Uterus (tissue), 2 donors: ENCODE measurements around the gene PLEKHG3.

Experiments
- POLR2A ChIP-seq, 2 donors: fragments of 450-650 bp; IDR thresholded peaks; one replicate each; pipeline ENCODE4 v1.6.1; 2016; ENCODE audit warnings: antibody characterized with exemption in 2 of 2, mild to moderate bottlenecking in 1 of 2, moderate library complexity in 1 of 2
- TF ChIP-seq, protein P1 (sequence below), 4 experiments: fragments of 200-600 bp in 2 of 4; fragments of 450-650 bp in 2 of 4; sonication (generic) in 2 of 4; IDR thresholded peaks; one replicate each; pipeline ENCODE4 v1.5.1; 2016 to 2019; ENCODE audit warnings: antibody characterized with exemption in 4 of 4, mild to moderate bottlenecking in 2 of 4, moderate library complexity in 1 of 4

DNA sequence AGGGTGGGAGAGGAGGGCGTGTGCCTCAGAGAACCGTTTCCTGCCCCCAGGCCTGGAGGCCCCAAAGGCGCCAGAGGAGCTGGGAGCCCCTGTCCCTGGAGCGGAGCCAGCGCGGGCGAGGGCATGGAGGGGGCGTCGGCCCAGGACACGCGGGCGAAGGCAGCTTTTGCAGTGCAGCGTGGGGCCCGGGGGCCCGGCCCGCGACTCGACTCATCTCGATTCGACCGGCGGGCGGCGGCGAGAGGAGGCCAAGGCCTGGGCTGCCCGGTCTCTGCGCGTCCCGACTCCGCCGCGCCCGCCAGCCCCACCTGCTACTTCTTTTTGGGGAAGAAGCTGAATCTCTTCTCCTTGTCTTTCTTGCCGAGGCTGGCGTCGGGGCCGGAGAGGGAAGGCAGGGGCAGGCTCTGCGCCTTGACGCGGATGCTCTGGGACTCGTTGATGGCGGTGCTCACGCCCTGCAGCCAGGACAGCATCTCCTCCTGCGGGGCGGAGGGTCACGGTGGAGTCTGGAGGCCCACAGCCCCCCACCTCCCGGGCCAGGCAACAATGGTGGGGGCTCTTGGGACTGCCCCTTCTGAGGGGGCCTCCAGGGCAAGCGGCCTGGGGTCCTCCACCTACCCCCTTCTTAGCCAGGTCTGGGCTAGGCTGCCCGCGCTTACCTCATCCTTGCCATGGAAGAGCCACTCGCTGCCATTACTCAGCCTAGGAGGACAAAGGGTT is 44.9 kb downstream of the PLEKHG3 start:
- TF ChIP-seq, protein P1, sequence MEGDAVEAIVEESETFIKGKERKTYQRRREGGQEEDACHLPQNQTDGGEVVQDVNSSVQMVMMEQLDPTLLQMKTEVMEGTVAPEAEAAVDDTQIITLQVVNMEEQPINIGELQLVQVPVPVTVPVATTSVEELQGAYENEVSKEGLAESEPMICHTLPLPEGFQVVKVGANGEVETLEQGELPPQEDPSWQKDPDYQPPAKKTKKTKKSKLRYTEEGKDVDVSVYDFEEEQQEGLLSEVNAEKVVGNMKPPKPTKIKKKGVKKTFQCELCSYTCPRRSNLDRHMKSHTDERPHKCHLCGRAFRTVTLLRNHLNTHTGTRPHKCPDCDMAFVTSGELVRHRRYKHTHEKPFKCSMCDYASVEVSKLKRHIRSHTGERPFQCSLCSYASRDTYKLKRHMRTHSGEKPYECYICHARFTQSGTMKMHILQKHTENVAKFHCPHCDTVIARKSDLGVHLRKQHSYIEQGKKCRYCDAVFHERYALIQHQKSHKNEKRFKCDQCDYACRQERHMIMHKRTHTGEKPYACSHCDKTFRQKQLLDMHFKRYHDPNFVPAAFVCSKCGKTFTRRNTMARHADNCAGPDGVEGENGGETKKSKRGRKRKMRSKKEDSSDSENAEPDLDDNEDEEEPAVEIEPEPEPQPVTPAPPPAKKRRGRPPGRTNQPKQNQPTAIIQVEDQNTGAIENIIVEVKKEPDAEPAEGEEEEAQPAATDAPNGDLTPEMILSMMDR (IDR thresholded peaks at IDR 0.05), result no peak
- no peak for TF ChIP-seq POLR2A (IDR thresholded peaks at IDR 0.05)
